DMS153 treated with DMSO at 0.1 percent for 48 hours (cell line): Measurements from ENCODE around the gene SYT11.
A peak's percentile ranks its signal among the peaks of the same experiment; 100 is the strongest.
"Not testable (repeated sequence)": the region's sequence is repeated elsewhere in the genome, so short reads cannot be mapped to it uniquely, and the experiment has no call there.

Experiments
- DNase-seq: peaks from one replicate; lab custom pipeline; 2025; ENCODE audit not compliant: unreplicated experiment; lab: John Stamatoyannopoulos, UW

The SYT11 gene

DNA sequence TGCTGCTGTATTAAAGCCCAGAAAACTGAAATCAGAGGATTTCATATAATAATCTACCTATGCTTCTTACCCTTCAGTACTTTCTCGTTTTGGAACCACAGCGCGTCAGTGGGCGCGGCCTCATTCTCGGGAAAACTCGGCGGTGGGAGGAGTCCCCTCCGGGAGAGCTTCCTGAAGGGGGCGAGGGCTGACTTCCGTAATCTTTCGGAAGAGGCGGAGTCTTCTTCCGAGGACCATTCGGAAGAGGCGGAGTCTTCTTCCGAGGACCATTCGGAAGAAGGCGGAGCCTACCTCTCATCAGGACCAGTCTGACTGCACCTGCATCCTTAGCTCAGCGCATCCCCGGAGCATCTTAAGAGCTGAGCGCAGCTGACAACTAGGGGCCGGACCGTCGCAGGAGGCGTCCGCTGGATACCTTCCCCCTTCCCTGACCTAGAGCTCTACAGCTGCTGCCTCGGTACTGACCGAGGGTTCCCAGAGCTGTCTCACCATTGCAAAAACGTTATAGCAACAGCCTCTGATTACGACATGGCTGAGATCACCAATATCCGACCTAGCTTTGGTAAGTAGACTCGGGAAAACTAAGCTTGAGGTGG is at the start of gene SYT11:
TSS of gene SYT11 (plus strand) at position 334 of the 596 bp plus-strand sequence. CDS start at position 529, 195 bp downstream.
- DNase-seq = peak; percentile 99

GRCh38 chr1:155812878-155813277 is 46.5 kb upstream of the SYT11 start:
- no peak for DNase-seq

- DNase-seq = no peak
Measured at GRCh38 chr1:155813672-155814071, 45.7 kb upstream of the SYT11 start.

DNA sequence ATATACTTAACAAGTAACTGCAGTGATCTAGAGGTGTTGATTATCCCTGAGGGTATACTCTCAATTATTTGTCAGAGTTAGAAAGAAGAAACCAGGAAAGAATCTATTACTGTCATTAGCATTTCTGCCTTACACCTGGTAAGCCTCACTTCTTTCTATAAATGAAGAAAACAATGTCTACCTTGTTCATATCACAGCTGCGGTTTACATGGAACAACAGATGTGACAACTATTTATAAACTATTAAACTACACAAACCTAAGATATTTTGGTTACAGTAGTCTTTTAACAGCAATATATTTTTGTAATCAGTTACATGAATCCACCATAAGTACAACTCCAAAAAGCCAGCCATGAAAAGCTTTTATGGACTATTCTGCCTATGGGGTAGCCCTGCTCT is 43.0 kb upstream of the SYT11 start:
- no peak for DNase-seq

- no peak for DNase-seq
Measured at GRCh38 chr1:155827450-155827849, 31.9 kb upstream of the SYT11 start.

DNA sequence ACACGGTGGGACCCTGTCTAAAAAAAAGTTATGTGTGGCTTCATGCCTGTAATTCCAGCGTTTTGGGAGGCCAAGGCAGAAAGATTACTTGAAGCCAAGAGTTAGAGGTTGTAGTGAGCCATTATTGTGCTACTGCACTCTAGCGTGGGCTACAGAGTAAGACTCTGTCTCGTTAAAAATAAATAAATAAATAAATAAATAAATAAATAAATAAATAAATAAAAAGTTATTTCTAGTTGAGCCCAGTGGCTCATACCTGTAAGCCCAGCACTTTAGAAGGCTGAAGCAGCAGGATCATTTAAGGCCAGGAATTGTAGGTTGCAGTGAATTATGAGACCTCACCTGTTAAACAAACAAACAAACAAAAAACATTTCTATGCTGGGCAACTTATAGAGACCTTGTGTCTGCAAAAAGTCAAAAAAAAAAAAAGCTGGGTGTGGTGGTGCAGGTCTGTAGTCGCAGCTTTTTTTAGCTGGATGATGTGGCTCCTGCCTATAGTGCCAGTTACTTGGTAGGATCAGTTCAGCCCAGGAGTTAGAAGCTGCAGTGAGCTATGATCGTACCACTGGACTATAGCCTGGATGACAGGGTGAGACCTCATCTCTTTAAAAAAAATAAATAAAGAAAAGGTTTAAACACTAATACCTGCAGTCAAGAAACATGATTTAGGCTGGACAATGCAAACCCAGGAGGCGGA is 27.9 kb upstream of the SYT11 start:
- DNase-seq = no peak

GRCh38 chr1:155833665-155834295 is 25.6 kb upstream of the SYT11 start:
- DNase-seq = no peak

DNA sequence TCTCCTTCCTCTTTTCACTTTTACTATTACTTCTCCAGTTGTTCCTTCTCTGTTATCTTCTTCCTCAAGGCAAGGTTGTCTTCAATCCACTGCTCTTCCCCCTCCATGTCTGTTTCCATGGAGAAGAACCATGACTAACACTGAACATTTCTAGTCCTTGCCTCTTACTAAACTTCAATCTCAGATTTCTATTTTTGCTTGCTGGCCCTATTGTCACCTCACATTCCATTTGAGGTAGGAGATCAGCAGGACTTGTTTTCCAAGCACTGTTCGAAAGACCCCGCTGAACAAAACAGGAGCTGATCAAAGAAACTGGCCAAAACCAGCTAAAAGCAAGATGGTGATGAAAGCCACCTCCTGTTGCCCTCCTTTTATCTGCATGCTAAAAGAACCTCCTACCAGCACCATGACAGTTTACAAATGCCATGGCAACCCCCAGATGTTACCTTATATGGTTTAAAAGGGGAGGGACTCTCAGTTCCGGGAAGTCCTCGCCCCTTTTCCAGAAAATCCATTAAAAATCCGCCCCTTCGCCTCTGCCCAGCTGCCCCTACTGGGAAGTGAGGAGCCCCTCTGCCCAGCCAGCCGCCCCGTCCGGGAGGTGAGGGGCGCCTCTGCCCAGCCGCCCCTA is 25.0 kb upstream of the SYT11 start:
- DNase-seq = no peak

- DNase-seq = not testable (repeated sequence)
Measured at GRCh38 chr1:155834927-155835399, 24.4 kb upstream of the SYT11 start.

- no peak for DNase-seq
Measured at GRCh38 chr1:155835548-155835947, 23.8 kb upstream of the SYT11 start.

GRCh38 chr1:155840386-155840785 is 19.0 kb upstream of the SYT11 start:
- DNase-seq = no peak

DNA sequence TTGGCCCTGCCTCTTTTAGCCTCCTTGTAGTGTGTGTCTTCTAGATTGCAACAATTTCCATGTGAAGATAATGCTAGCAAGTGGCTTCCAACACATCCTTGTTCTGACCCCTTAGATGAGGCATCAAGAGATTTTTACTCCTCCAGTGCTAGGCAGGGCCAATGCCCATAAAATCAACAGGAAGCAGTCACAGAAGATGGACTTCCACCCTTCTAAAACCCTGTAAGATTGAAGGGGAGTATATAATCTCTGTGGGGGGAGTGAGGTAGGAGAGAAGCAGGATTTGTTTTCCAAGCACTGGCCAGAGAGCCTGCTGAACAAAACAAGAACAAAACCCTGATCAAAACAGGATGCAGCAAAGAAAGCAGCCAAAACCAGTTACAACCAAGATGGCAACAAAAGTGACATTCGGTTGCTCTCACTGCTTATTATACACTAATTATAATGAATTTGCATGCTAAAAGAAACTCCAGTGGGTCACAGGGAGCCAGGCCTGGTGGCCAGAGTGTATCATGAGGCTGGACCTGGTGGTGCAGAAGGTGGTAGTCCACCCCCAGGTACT is 14.4 kb upstream of the SYT11 start:
- no peak for DNase-seq

DNA sequence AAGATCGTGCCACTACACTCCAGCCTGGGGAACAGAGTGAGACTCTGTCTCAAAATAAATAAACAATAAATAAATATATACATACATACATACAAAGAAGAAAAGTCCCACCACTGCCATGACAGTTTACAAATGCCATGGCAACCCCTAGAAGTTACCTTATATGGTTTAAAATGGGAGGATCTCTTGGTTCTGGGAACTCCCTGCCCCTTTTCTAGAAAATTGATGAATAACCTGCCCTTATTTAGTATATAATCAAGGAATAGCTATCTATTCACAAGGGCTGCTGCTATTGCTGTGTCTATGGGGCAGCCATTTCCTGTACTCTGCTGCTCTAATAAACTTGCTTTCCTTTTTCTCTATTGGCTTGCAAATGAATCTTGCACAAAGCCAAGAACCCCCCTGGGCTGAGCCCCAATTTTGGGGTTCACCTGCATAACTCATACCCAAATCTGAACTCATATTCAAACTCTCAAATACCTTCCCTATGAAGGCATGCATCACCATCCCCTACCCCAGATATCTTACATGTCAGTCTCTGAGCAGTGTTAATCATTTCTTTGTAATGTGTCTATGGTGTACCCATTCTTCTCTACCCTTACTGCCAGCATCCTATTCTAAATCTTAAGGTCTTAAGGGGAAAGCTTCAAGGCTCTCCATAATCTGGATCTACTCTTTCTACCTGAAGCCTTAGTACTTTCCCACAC is 11.4 kb upstream of the SYT11 start:
- DNase-seq = no peak

GRCh38 chr1:155850345-155850744 is 9.0 kb upstream of the SYT11 start:
- DNase-seq = no peak

- no peak for DNase-seq
Measured at GRCh38 chr1:155856257-155856974, 3.0 kb upstream of the SYT11 start.

- DNase-seq = peak; percentile 99
Measured at GRCh38 chr1:155856975-155857930, 2.1 kb upstream of the SYT11 start, which contains the start of gene GON4L. GON4L (minus strand) TSS chr1:155857214; CDS start chr1:155853780, 3,434 bp downstream.

DNA sequence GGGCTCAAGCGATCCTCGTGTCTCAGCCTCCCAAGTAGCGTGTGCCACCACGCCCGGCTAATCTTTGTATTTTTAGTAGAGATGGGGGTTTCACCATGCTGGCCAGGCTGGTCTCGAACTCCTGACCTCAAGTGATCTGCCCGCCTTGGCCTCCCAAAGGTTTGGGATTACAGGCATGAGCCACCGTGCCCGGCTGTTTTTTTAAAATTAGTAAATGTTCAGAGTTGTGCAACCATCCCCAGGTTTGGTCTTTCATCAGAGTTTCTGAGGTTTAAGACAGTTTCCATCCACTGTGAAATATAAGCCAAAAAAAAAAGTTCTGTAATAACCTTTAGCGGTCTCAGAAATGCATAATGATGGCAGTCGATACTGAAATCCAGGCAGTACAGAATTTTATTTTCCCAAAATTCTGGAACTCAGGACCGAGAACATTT is 550 bp upstream of the SYT11 start:
- no peak for DNase-seq

- DNase-seq = peak; percentile 85
Measured at GRCh38 chr1:155859881-155860871, 809 bp downstream of the SYT11 start.
